Bronchial epithelial cell (primary cell): ENCODE measurements around the gene GLG1. TPM values are rescaled to one million over a fixed set of nuclear protein-coding genes. Genes with fewer than 3 reads are reported as not detected.
A peak's percentile ranks its signal among the peaks of the same experiment; 100 is the strongest.
"Not testable (repeated sequence)": the region's sequence is repeated elsewhere in the genome, so short reads cannot be mapped to it uniquely, and the experiment has no call there.

Source experiments
- DNase-seq: peaks from one replicate; pipeline ENCODE4 v3.0.0-alpha.2; 2010; ENCODE audit warnings: low read depth
- FAIRE-seq: peaks from 2 replicates; lab custom pipeline; 2011; peaks lifted over from hg19 to GRCh38; lab: Jason Lieb, UNC
- H3K27me3 ChIP-seq: 2 replicates; pipeline ENCODE4 v1.5.1; 2011; ENCODE audit warnings: low read length; ENCODE audit not compliant: control insufficient read depth, insufficient read depth
- H3K36me3 ChIP-seq: 2 replicates; pipeline ENCODE4 v1.5.1; 2011; ENCODE audit warnings: low read length; ENCODE audit not compliant: control insufficient read depth, insufficient read depth
- H3K4me3 ChIP-seq: 2 replicates; pipeline ENCODE4 v1.5.1; 2011; ENCODE audit warnings: mild to moderate bottlenecking, low read depth, low read length, control low read depth
- total RNA-seq: library from RNA; depleted of rRNA; stranded (reverse); fragments of >200 nt; gene quantifications from 2 replicates; pipeline ENCODE4 v1.2.1, GENCODE V29; 2014

The GLG1 gene
- total RNA-seq, 1 donor from 2014 or later, result 65.0 TPM

- not testable (repeated sequence) for DNase-seq, H3K36me3 ChIP-seq, H3K27me3 ChIP-seq, FAIRE-seq, H3K4me3 ChIP-seq
These were observed 194.7 kb downstream of the GLG1 start for GRCh38 chr16:74412138-74412774.

DNA sequence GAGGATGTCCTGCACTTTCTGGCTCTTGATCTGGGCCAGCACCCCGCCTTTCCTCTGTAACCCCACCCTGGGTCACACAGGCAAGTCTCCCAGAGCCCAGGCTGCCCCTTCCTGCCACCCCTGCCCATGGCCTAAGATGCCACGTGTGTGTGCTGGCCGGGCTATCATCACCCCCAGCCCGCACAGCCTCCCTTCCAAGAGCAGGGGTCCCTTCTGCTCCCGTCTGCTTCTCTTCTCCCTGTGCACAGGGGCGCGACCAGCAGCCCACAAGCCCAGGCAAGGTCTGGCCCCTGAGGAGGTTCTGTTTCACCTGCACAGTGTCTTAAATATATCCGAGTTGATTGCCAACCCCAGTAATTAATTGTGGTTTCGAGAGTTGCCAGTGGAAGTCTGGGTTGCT is 195.9 kb downstream of the GLG1 start:
- not testable (repeated sequence) for H3K36me3 ChIP-seq, H3K27me3 ChIP-seq, FAIRE-seq, DNase-seq, H3K4me3 ChIP-seq

GRCh38 chr16:74410057-74410957 is 196.6 kb downstream of the GLG1 start:
- H3K4me3 ChIP-seq, FAIRE-seq, DNase-seq, H3K36me3 ChIP-seq, H3K27me3 ChIP-seq: not testable (repeated sequence)

GRCh38 chr16:74409185-74409981 is 197.5 kb downstream of the GLG1 start:
- not testable (repeated sequence) for H3K27me3 ChIP-seq, H3K4me3 ChIP-seq, H3K36me3 ChIP-seq, DNase-seq, FAIRE-seq

GRCh38 chr16:74407362-74407705 is 199.6 kb downstream of the GLG1 start:
- FAIRE-seq, H3K36me3 ChIP-seq, H3K27me3 ChIP-seq, DNase-seq: not testable (repeated sequence)
- peak overlapping the region; percentile 34 for H3K4me3 ChIP-seq

- H3K4me3 ChIP-seq, result peak overlapping the region; percentile 34
- not testable (repeated sequence) for H3K27me3 ChIP-seq, H3K36me3 ChIP-seq, DNase-seq, FAIRE-seq
These were observed 200.1 kb downstream of the GLG1 start for GRCh38 chr16:74406600-74407361.

GRCh38 chr16:74404148-74404933 is 202.6 kb downstream of the GLG1 start:
- not testable (repeated sequence) for H3K36me3 ChIP-seq, H3K4me3 ChIP-seq, H3K27me3 ChIP-seq, FAIRE-seq, DNase-seq

DNA sequence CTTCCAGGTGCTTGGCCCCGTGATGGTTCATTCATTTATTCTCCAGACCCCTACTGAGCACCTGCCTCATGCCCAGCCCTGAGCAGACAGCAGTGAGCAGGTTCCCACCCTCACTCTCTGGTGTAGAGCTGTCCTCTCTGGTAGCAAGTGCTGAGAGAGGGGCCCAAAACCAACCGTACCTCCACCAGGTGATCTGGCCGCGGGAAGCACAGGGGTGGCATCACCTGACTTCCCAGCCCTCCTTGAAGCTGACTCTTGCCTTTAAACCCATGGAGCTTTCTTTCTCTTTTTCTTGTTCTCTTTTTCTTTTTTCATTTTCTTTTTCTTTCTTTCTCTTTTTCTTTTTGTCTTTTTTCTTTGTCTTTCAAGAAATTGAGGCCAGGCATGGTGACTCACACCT is 206.7 kb downstream of the GLG1 start:
- not testable (repeated sequence) for H3K27me3 ChIP-seq, FAIRE-seq, H3K4me3 ChIP-seq, DNase-seq, H3K36me3 ChIP-seq

- not testable (repeated sequence) for H3K27me3 ChIP-seq, FAIRE-seq, H3K36me3 ChIP-seq, H3K4me3 ChIP-seq, DNase-seq
These were observed 208.6 kb downstream of the GLG1 start for GRCh38 chr16:74398212-74398895.

Other genes with a start within 250 kb of the GLG1 start
- 0.26 TPM in 2 replicates for gene NPIPB15, start 230.8 kb downstream of the GLG1 start, total RNA-seq
- gene CLEC18B, start 185.6 kb downstream of the GLG1 start, total RNA-seq, result 0.79 and 1.4 TPM in 2 replicates
- 11.6 and 13.7 TPM in 2 replicates for gene RFWD3, start 59.8 kb upstream of the GLG1 start, total RNA-seq
- 2.7 and 6.3 TPM in 2 replicates for gene MLKL, start 93.7 kb upstream of the GLG1 start, total RNA-seq
- 1.6 and 3.2 TPM in 2 replicates for gene FA2H, start 167.7 kb upstream of the GLG1 start, total RNA-seq